Fibroblast of skin of left biceps (primary cell): ENCODE measurements around the gene CHRNA4.

Source experiments
- DNase-seq, 2 experiments: peaks; one replicate each; pipeline ENCODE4 v3.0.0-alpha.2; 2013; ENCODE audit warnings: low read depth in 2 of 2

The CHRNA4 gene

GRCh38 chr20:63293871-63294535 lies 67.1 kb downstream of the CHRNA4 start:
- no peak for DNase-seq

GRCh38 chr20:63293456-63293855 lies 67.7 kb downstream of the CHRNA4 start:
- DNase-seq = no peak
